Measurements from ENCODE around the gene TRIM9. TPM values are rescaled to one million over a fixed set of nuclear protein-coding genes. Genes with fewer than 3 reads are reported as not detected.

Gene TRIM9
- total RNA-seq, 1 donor from 2014 or later = 0.47 TPM

DNA sequence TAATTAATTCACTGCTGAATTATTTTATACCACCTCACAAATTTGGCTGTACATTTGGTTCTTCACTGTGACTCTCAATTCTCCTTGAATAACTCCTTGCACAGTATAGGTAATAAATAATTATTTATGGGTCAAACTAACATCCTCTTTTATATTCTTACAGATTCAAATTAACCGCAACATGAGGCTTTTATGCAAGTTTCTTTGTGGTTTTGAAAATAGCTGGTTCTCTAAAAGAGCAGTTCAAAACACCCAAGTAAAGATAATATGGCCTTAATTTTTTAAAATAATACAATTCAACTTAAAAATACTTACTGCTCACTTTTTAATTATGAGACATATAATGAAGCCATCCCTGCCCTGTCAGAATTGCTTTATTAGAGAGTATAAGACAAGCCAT is 12.9 kb upstream of the TRIM9 start:
- Mint-ChIP-seq H3K4me1 (no peaks in the 10 kb centered on the region), H3K36me3 (ENCODE audit: low read depth) (no peaks in the 10 kb centered on the region), H3K9me3 (peaks cover 3% of the 10 kb centered on the region), H3K27me3 (peaks cover 19% of the 10 kb centered on the region), H3K27ac (no peak overlapping the region), H3K4me3 (no peak overlapping the region)
- no peak for DNase-seq
- intact Hi-C loops (cut with micrococcal nuclease) = no loop called here

DNA sequence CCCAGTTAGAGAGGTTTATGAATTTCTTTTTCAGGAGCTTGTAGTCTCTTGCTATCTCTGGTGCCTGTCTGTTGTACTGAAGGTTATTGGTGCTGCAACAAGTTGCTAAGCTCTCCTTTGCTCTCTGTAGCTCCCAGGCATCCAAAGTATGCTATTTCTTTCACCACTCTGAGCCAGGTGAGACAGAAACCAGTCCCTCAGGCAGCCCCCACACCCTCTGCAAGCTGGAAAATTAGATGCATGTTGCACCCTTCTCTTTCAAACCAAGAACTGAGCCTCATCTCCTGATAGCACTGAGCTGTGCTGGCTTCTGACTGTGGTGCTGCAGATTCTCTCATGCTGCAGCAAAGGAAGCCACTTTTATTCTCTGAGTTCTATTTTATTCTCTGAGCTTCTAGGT is 9.6 kb upstream of the TRIM9 start:
- Mint-ChIP-seq H3K27me3 (peaks cover 31% of the 10 kb centered on the region), H3K36me3 (ENCODE audit: low read depth) (no peaks in the 10 kb centered on the region), H3K4me3 (no peak overlapping the region), H3K9me3 (no peaks in the 10 kb centered on the region), H3K4me1 (no peaks in the 10 kb centered on the region), H3K27ac (no peak overlapping the region)
- intact Hi-C loops (cut with micrococcal nuclease) = no loop called here
- no peak for DNase-seq

DNA sequence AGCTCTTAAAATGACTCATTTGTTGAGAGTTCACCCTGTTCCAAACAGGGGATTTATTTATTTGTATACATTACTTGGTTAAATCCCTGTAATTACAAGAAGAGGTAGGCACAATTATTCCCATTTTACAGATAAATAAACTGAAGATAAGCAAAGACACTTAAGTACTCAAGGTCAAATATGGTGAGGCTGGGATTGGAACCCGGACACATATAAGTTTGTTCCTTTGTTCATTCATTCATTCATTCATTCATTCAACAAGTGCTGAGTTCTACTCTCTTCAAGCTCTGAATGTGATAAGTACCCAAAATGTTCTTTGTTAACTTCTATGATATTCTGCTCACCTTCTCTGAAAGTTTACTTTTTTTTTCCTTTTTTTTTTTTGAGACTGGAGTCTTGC is 2.4 kb upstream of the TRIM9 start:
- Mint-ChIP-seq H3K4me3 (no peak overlapping the region), H3K27me3 (peaks cover 55% of the 10 kb centered on the region), H3K4me1 (peaks cover 15% of the 10 kb centered on the region), H3K9me3 (no peaks in the 10 kb centered on the region), H3K36me3 (ENCODE audit: low read depth) (no peaks in the 10 kb centered on the region), H3K27ac (no peak overlapping the region)
- intact Hi-C loops (cut with micrococcal nuclease) = loop anchor here (10.0 kb wide), 4 partner anchors 152 to 1512 kb away; partner anchors contain the start of genes GPR137C, PYGL, RPS29 and TXNDC16
- no peak for DNase-seq

- intact Hi-C loops (cut with micrococcal nuclease) = loop anchor here (10.0 kb wide), 4 partner anchors 152 to 1512 kb away; partner anchors contain the start of genes GPR137C, PYGL, RPS29 and TXNDC16
- H3K4me1 Mint-ChIP-seq = peaks cover 15% of the 10 kb centered on the region
These were observed 2.0 kb upstream of the TRIM9 start for GRCh38 chr14:51096870-51097269.

DNA sequence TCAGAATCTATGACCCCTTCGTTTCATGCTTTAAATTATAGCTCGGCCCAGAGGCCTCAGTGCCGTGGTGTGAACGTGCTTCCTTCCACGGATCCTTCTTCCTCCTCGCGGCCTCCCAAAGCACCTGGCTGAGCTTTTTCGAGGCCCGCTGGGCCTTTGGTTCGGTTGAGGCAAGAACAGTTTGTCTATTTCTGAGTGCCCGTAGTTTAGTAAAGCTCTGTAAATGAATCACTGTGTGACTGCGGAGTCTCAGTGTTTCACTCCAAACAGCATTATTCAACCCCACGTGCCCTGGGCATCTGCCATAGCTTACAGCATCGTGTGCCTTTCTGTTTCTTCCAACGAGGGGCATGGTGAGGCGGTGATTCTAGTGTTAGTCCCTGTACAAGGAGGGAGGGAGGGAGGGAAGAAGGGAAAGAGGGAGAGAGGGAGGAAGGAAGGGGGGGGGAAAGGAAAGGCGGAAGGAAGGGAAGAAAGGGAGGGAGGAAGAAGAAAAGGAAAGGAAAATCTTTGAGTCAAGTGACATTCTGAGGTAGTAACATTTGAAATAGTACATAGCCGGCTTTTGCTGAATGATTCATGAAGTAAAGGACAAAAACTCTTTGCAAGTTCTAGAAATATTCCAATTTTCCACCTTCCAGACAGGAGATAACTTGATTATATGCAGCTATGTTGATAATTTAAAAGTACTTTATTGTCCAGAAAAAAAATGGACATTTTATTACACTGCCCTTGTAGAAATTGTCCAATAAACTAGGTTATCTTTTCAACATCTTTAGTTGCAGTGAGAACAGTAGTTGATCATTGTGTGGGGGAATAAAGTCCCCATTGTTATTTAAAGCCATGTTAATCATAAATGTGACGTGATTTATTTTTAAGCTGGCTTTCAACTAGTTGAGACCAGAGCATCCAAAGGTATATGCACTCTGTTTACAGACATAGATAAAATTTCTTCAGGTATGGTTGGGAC is 1.2 kb upstream of the TRIM9 start:
- H3K27me3 Mint-ChIP-seq = peaks cover 60% of the 10 kb centered on the region
- H3K9me3 Mint-ChIP-seq = no peaks in the 10 kb centered on the region
- intact Hi-C loops (cut with micrococcal nuclease) = loop anchor here (10.0 kb wide), 4 partner anchors 151 to 1511 kb away; partner anchors contain the start of genes GPR137C, PYGL, RPS29 and TXNDC16
- no peaks in the 10 kb centered on the region for H3K36me3 Mint-ChIP-seq (ENCODE audit: low read depth)
- H3K4me1 Mint-ChIP-seq = peaks cover 15% of the 10 kb centered on the region
- peak overlapping the region; percentile 48 for H3K27ac Mint-ChIP-seq
- DNase-seq = no peak
- H3K4me3 Mint-ChIP-seq = peak overlapping the region; percentile 91

More at GRCh38 chr14:51096870-51097269, 2.0 kb upstream of the TRIM9 start:
- DNase-seq = no peak
- Mint-ChIP-seq H3K4me3 (no peak overlapping the region), H3K36me3 (ENCODE audit: low read depth) (no peaks in the 10 kb centered on the region), H3K27me3 (peaks cover 54% of the 10 kb centered on the region), H3K9me3 (no peaks in the 10 kb centered on the region), H3K27ac (no peak overlapping the region)

DNA sequence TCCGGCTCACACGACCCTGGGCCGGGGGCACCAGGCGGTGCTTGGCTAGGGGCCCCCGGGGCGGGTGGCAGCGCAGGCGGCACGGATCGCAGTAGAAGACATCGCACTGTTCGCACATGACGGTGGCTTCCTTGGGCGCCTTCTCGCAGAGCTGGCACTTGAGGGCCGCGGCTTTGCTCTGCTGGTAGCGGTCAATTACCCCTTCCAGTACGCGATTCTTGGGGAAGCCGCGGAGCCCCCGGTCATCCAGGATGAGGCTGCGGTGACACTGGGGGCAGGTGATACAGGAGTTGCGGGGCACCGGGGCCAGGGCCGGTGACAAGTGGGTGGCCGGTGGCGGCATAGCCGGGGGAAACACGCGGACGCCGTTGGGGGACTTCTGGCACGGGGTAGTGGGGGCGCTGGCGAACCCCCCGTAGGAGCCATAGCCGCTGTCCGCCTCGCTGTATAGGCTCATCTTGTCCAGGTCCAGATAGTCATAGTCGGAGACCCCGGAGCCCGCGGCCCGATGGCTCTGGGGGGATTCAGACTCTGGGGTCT is 553 bp downstream of the TRIM9 start:
- H3K9me3 Mint-ChIP-seq = no peaks in the 10 kb centered on the region
- intact Hi-C loops (cut with micrococcal nuclease) = loop anchor here (1.0 to 10.0 kb wide), 6 partner anchors 146 to 1510 kb away; partner anchors contain the start of genes FRMD6, GPR137C, PYGL and RPS29
- peak; percentile 74 for DNase-seq

DNA sequence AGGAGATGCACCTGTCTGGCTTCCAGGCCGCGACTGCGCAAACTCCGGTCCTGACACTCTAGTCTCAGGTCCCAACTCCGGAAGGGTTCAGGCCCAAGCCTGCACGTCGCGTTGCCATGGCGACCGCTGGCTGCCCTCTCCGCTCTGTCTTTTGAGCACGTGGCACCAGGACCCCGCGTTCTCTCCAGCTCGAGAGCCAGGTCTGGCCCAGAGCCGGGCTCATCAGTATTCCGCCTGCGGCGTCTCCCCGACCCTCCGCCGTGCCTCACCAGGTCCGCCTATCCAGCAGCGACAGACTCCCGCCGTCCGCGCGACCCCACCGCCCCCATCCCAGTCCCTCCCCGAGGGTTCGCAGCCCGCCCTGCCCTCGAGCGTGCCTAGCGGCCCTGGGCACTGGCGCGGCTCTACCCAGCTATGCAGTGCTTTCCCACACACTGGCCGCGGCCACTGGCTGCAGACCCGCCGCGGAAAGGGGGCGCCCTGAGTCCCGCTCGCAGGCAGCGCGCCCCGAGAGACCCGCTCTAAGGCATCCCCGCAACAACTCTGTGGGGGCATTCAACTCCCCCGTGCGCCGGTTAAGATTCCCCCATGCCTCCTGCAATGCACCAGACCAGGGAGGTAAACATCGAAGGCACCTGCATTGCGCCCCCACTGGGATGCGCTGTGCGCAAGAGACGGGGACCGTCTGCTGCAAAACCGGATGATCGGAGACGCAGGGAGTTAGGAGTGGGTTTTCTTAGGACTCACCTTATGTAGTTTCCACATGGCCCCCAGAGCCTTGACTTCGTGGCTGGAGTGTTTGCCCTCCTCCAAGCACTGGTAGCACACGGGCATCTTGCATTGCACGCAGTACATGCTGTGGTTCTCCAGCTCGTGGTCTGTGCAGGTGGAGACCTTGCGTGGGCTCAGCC is 1.3 kb downstream of the TRIM9 start:
- peak; percentile 83 for DNase-seq
- intact Hi-C loops (cut with micrococcal nuclease) = loop anchor here (1.0 to 10.0 kb wide), 6 partner anchors 147 to 1509 kb away; partner anchors contain the start of genes FRMD6, GPR137C, PYGL and RPS29
- peak overlapping the region; percentile 91 for H3K4me3 Mint-ChIP-seq
- H3K9me3 Mint-ChIP-seq = no peaks in the 10 kb centered on the region
- peaks cover 15% of the 10 kb centered on the region for H3K4me1 Mint-ChIP-seq
- H3K36me3 Mint-ChIP-seq (ENCODE audit: low read depth) = no peaks in the 10 kb centered on the region
- peaks cover 51% of the 10 kb centered on the region for H3K27me3 Mint-ChIP-seq
- no peak overlapping the region for H3K27ac Mint-ChIP-seq

More for the DNA sequence above, 553 bp downstream of the TRIM9 start:
- peak overlapping the region; percentile 91 for H3K4me3 Mint-ChIP-seq
- no peak overlapping the region for H3K27ac Mint-ChIP-seq
- H3K4me1 Mint-ChIP-seq = peaks cover 15% of the 10 kb centered on the region
- no peaks in the 10 kb centered on the region for H3K36me3 Mint-ChIP-seq (ENCODE audit: low read depth)
- peaks cover 52% of the 10 kb centered on the region for H3K27me3 Mint-ChIP-seq

GRCh38 chr14:51092965-51093364 is 1.9 kb downstream of the TRIM9 start:
- intact Hi-C loops (cut with micrococcal nuclease) = loop anchor here (5.0 to 10.0 kb wide), 5 partner anchors 148 to 1508 kb away; partner anchors contain the start of genes FRMD6, GPR137C, PYGL and RPS29
- H3K9me3 Mint-ChIP-seq = no peaks in the 10 kb centered on the region
- peak overlapping the region; percentile 18 for H3K4me3 Mint-ChIP-seq
- H3K36me3 Mint-ChIP-seq (ENCODE audit: low read depth) = no peaks in the 10 kb centered on the region
- H3K4me1 Mint-ChIP-seq = peaks cover 15% of the 10 kb centered on the region
- no peak for DNase-seq
- no peak overlapping the region for H3K27ac Mint-ChIP-seq
- H3K27me3 Mint-ChIP-seq = peaks cover 53% of the 10 kb centered on the region

- DNase-seq = no peak
- intact Hi-C loops (cut with micrococcal nuclease) = no loop called here
These were observed 5.6 kb downstream of the TRIM9 start for GRCh38 chr14:51089278-51089677.

DNA sequence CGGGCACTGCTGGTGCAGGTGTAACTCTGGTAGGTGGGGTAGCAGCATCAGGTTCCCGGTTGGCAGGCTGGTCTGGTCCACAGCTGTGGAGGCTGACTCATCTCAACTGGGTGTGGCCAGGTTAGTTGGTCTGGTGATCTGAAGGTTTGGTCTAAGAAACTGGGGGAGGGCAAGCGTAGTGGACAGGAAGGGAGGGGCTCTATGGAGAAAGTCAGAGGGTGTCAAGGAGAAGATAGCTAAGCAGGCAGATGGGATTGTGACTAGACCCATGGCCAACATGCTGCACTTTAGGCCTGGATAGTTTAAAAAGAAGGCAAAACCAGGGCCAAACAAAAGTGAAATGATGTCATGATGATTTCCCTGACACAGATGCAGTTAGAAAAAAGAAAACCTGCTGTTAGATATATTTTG is 7.9 kb downstream of the TRIM9 start:
- Mint-ChIP-seq H3K27me3 (peaks cover 18% of the 10 kb centered on the region), H3K4me1 (no peaks in the 10 kb centered on the region), H3K36me3 (ENCODE audit: low read depth) (no peaks in the 10 kb centered on the region), H3K27ac (no peak overlapping the region), H3K4me3 (no peak overlapping the region), H3K9me3 (no peaks in the 10 kb centered on the region)
- intact Hi-C loops (cut with micrococcal nuclease) = no loop called here
- no peak for DNase-seq

More at GRCh38 chr14:51089278-51089677, 5.6 kb downstream of the TRIM9 start:
- Mint-ChIP-seq H3K27ac (no peak overlapping the region), H3K27me3 (peaks cover 33% of the 10 kb centered on the region), H3K9me3 (no peaks in the 10 kb centered on the region), H3K4me3 (no peak overlapping the region), H3K36me3 (ENCODE audit: low read depth) (no peaks in the 10 kb centered on the region), H3K4me1 (peaks cover 5% of the 10 kb centered on the region)

GRCh38 chr14:51086044-51086443 is 8.9 kb downstream of the TRIM9 start:
- H3K36me3 Mint-ChIP-seq (ENCODE audit: low read depth) = no peaks in the 10 kb centered on the region
- no peaks in the 10 kb centered on the region for H3K4me1 Mint-ChIP-seq
- H3K4me3 Mint-ChIP-seq = no peak overlapping the region
- no peak overlapping the region for H3K27ac Mint-ChIP-seq
- H3K27me3 Mint-ChIP-seq = peaks cover 11% of the 10 kb centered on the region
- no peak for DNase-seq
- intact Hi-C loops (cut with micrococcal nuclease) = no loop called here
- no peaks in the 10 kb centered on the region for H3K9me3 Mint-ChIP-seq

DNA sequence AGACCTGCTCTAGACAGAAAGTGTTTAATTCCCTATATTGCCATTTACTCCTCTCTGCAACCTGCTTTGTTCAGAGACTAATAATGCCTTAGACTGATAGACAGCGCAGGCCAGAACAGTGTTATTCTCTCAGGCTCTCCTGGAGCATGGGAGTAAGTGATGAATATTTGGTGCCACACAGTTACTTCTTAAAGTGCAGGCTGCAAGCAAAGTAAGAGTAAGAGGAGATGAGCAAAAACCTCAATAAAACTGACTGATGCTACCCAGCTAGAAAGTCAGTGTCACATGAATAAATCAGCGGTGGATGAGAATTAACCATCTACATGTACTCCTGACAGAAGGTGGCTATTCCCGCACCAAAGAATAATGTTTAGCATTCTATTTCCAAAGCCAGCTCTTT is 9.9 kb downstream of the TRIM9 start:
- intact Hi-C loops (cut with micrococcal nuclease) = no loop called here
- no peaks in the 10 kb centered on the region for H3K4me1 Mint-ChIP-seq
- peaks cover 9% of the 10 kb centered on the region for H3K27me3 Mint-ChIP-seq
- H3K36me3 Mint-ChIP-seq (ENCODE audit: low read depth) = no peaks in the 10 kb centered on the region
- H3K27ac Mint-ChIP-seq = no peak overlapping the region
- no peaks in the 10 kb centered on the region for H3K9me3 Mint-ChIP-seq
- no peak overlapping the region for H3K4me3 Mint-ChIP-seq
- DNase-seq = no peak

GRCh38 chr14:51084507-51084906 is 10.4 kb downstream of the TRIM9 start:
- intact Hi-C loops (cut with micrococcal nuclease) = no loop called here
- Mint-ChIP-seq H3K4me3 (no peak overlapping the region), H3K4me1 (no peaks in the 10 kb centered on the region), H3K27ac (no peak overlapping the region), H3K9me3 (no peaks in the 10 kb centered on the region), H3K36me3 (ENCODE audit: low read depth) (no peaks in the 10 kb centered on the region), H3K27me3 (peaks cover 11% of the 10 kb centered on the region)
- no peak for DNase-seq
